Keratinocyte (primary cell): ENCODE results near the gene PLEKHB2.
"Not testable (repeated sequence)": the region's sequence is repeated elsewhere in the genome, so short reads cannot be mapped to it uniquely, and the experiment has no call there.

ENCODE experiments used
- CTCF ChIP-seq, 3 experiments: IDR thresholded peaks in 1 of 3; conservative IDR thresholded peaks in 1 of 3; optimal IDR thresholded peaks in 1 of 3; 2 replicates in 2 of 3; 3 replicates in 1 of 3; pipeline versions ENCODE3 to v1.5.1; 2011; ENCODE audit warnings: low read length in 3 of 3, mild to moderate bottlenecking in 3 of 3, moderate library complexity in 2 of 3, control low read depth in 1 of 3, inconsistent platforms in 1 of 3; ENCODE audit not compliant: insufficient read depth in 2 of 3; ENCODE audit errors: extremely low read depth in 1 of 3
- EZH2 ChIP-seq: IDR thresholded peaks from one replicate; pipeline ENCODE4 v1.6.1; 2012; ENCODE audit warnings: inconsistent platforms, mild to moderate bottlenecking, low read length, moderate library complexity

- not testable (repeated sequence) for TF ChIP-seq CTCF (optimal IDR thresholded peaks at IDR 0.05 in 1 of 3, IDR thresholded peaks at IDR 0.05 in 1 of 3, conservative IDR thresholded peaks at IDR 0.05 in 1 of 3; ENCODE audit: extremely low read depth in 1 of 3, insufficient read depth in 2 of 3, low read length in 3 of 3); EZH2
Measured at GRCh38 chr2:131193421-131193820, 88.3 kb downstream of the PLEKHB2 start.
